ENCODE measurements around the gene PRPF18.

DNA sequence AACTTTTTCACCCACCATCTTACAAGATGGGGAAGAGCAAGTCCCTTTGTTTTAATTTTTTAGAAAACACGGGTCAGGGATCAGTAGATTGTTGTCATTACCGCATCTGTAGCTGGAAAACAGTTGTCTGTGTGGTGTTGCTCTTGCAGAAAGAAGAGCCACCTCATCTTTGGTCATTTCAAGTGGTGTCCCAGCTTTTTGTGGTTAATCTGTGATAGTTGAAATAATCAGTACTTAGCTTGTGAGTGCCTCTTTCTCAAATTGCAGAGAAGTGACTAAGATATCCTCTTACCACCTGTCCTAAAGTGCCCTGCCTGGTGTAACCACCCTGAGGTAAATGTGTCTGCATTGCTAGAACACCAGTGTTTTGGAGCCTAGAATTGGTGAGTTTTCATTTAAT lies 5.5 kb downstream of the PRPF18 start:
- TF ChIP-seq FOXM1 (IDR thresholded peaks at IDR 0.05; ENCODE audit: borderline replicate concordance) (no peak), SUZ12 (IDR thresholded peaks at IDR 0.05) (no peak)
